ENCODE measurements around the gene CD300C.
A peak's percentile ranks its signal among the peaks of the same experiment; 100 is the strongest.
"Not testable (repeated sequence)": the region's sequence is repeated elsewhere in the genome, so short reads cannot be mapped to it uniquely, and the experiment has no call there.

The CD300C gene

GRCh38 chr17:74545843-74546230 is at the start of gene CD300C:
Gene CD300C, minus strand, starts transcription at chr17:74546115. Its CDS starts 333 bp downstream, at chr17:74545782.
- no peak for DNase-seq (ENCODE audit: low read depth)

GRCh38 chr17:74595037-74595750 is 49.3 kb upstream of the CD300C start:
- DNase-seq (ENCODE audit: low read depth), result no peak

- no peak for DNase-seq (ENCODE audit: low read depth)
Measured at GRCh38 chr17:74592087-74592990, 46.4 kb upstream of the CD300C start, which contains the start of gene CD300LD. Gene CD300LD, minus strand, starts transcription at chr17:74592283. Its CDS starts 81 bp downstream, at chr17:74592202.

GRCh38 chr17:74591503-74591902 is 45.6 kb upstream of the CD300C start:
- DNase-seq (ENCODE audit: low read depth), result no peak

DNA sequence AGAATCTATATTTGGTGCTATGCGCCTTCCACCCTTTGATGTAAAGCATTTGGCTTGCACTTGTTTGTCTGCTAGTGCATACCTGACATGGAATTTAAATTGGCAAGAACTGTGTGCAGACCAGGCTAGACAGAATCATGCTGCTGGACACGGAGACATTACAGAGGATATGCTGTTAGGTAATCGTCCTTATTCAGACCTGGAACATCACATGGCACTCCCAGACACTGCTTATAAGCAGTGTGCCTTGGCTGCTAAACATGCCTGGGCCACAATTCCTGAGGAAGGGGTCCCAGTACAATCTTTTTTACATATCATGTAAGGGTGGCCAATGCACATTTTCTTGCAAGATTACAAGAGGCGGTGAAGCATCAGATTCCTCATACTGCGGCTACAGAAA is 39.8 kb upstream of the CD300C start:
- DNase-seq (ENCODE audit: low read depth), result no peak

DNA sequence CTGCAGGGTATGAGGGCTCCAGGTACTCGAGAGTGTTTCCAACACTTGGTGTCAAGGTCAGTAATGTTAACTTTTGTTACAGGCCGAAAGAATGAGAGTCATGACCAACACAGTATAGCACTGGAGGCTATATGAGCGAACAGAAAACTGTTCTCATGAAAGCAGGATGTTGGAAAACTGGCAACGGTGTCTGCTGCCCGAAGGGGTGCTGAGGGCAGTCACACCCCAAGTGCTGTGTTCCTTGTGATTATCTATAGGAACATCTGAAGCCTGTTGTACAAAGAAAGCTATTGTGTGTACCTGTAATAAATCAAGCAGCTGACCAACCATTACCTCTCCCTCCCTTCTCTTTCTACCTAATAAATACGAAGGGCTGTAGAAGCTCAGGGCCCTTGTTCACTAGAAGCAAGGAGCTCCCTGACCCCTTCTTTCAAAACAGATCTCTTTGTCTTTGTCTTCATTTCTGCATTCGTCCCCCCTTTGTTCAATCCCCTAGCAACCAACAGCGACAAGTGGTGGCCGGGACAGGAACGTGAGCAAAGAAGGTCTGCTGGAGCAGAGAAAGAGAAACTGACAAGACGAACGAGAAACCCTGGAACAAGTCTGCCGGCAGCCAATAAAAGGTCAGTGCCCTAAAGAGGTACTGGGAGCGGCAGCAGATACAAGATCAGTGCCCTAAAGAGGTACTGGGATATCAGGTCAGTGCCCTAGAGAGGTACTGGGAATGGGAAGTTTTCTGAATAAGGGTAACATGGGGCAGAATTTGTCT is 38.6 kb upstream of the CD300C start:
- no peak for DNase-seq (ENCODE audit: low read depth)

GRCh38 chr17:74582633-74583032 is 36.7 kb upstream of the CD300C start:
- DNase-seq (ENCODE audit: low read depth), result no peak

DNA sequence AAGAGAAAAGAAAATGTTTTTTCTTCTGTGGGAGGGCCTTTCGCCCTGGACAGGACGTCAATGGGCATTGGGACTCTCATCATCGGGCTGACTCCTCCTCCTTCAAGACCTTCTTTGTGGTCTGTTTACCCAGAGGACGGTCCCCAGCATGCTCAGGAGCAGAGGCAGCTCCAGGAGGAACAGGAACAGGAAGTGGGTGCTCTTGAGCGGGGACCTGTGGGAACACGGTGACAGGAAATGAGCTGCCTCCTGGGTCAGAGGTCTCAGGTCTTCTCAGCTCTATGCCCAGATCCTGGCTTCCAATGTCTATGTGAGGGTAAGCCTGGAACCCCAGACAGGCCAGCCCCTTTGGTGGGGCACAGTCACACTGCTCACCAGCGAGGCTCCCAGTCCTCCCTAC is 34.0 kb upstream of the CD300C start:
- no peak for DNase-seq (ENCODE audit: low read depth)

GRCh38 chr17:74578979-74579378 is 33.1 kb upstream of the CD300C start:
- no peak for DNase-seq (ENCODE audit: low read depth)

GRCh38 chr17:74574489-74575142 is 28.7 kb upstream of the CD300C start:
- DNase-seq (ENCODE audit: low read depth), result no peak

GRCh38 chr17:74573635-74574034 is 27.7 kb upstream of the CD300C start:
- DNase-seq (ENCODE audit: low read depth), result not testable (repeated sequence)

- no peak for DNase-seq (ENCODE audit: low read depth)
Measured at GRCh38 chr17:74573169-74573568, 27.3 kb upstream of the CD300C start.

GRCh38 chr17:74571621-74572270 is 25.8 kb upstream of the CD300C start:
- no peak for DNase-seq (ENCODE audit: low read depth)

- peak; percentile 43 for DNase-seq (ENCODE audit: low read depth)
Measured at GRCh38 chr17:74569020-74570003, 23.4 kb upstream of the CD300C start.

- no peak for DNase-seq (ENCODE audit: low read depth)
Measured at GRCh38 chr17:74568106-74568873, 22.4 kb upstream of the CD300C start.

- DNase-seq (ENCODE audit: low read depth), result no peak
Measured at GRCh38 chr17:74567397-74567796, 21.5 kb upstream of the CD300C start, which contains the start of gene CD300H. Gene CD300H, minus strand, starts transcription at chr17:74567509.

DNA sequence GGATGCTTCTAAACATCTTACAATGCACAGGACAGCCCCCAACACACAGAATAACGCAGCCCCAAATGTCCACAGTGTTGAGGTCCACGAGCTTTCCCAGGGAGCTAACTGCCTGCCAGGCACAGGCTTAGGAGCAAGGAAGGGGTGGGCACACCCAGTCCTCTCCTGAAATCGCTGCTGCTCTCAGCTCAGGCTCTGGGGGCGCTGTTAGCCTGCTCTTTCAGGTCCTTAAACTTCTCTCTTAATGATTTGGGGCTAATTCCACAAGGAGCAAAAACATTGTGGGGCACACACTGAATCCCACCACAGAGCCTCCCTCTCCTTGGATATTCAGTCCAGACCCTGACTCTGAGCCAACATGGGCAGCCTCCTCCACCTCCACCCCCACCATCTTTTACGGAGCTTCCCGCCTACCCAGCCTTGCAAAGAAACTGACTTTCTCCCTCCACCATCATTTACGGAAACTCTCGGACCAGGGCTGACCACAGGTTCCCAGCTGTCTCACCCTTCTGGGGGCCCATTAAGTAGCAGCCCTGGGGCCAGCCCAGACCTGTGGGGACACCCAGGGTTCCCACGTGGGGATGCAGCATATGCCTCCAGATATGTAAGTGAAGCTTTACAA is 20.3 kb upstream of the CD300C start:
- DNase-seq (ENCODE audit: low read depth), result no peak

- no peak for DNase-seq (ENCODE audit: low read depth)
Measured at GRCh38 chr17:74565126-74565525, 19.2 kb upstream of the CD300C start.

DNA sequence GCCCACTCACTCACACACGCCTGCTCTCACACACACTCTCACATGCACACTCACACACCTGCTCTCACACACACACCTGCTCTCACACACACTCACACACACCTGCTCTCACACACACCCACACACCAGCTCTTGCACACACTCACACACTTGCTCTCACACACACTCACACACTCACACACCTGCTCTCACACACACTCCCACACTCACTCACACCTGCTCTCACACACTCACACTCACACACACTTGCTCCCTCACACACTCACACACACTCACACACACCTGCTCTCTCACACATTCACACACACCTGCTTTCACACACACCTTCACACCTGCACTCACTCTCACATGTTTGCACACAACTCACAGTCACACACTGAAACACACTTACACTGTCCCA is 17.4 kb upstream of the CD300C start:
- no peak for DNase-seq (ENCODE audit: low read depth)
